ENCODE data around the gene XPNPEP2.

The XPNPEP2 gene

GRCh38 chrX:129785160-129785947, 46.6 kb downstream of the XPNPEP2 start:
- H3K4me3 ChIP-seq (ENCODE audit: low read depth, low read length), result no peak overlapping the region
- in situ Hi-C loops (cut with HindIII; ENCODE audit: low sequenced_read_pairs), result no loop called here
- DNase-seq (ENCODE audit: low read depth, low spot score), result no peak
- TF ChIP-seq CTCF (IDR thresholded peaks at IDR 0.05; ENCODE audit: low read depth, low read length), result no peak

- no peak for TF ChIP-seq CTCF (IDR thresholded peaks at IDR 0.05; ENCODE audit: low read depth, low read length)
- no peak overlapping the region for H3K4me3 ChIP-seq (ENCODE audit: low read depth, low read length)
- in situ Hi-C loops (cut with HindIII; ENCODE audit: low sequenced_read_pairs), result no loop called here
- no peak for DNase-seq (ENCODE audit: low read depth, low spot score)
Measured at GRCh38 chrX:129786210-129786651, 47.5 kb downstream of the XPNPEP2 start.

GRCh38 chrX:129787336-129788055, 48.7 kb downstream of the XPNPEP2 start:
- DNase-seq (ENCODE audit: low read depth, low spot score), result no peak
- in situ Hi-C loops (cut with HindIII; ENCODE audit: low sequenced_read_pairs), result no loop called here
- no peak overlapping the region for H3K4me3 ChIP-seq (ENCODE audit: low read depth, low read length)
- TF ChIP-seq CTCF (IDR thresholded peaks at IDR 0.05; ENCODE audit: low read depth, low read length), result no peak

- no peak for DNase-seq (ENCODE audit: low read depth, low spot score)
- no peak overlapping the region for H3K4me3 ChIP-seq (ENCODE audit: low read depth, low read length)
- in situ Hi-C loops (cut with HindIII; ENCODE audit: low sequenced_read_pairs), result no loop called here
- no peak for TF ChIP-seq CTCF (IDR thresholded peaks at IDR 0.05; ENCODE audit: low read depth, low read length)
Measured at GRCh38 chrX:129788527-129788926, 49.7 kb downstream of the XPNPEP2 start.

GRCh38 chrX:129790146-129790545, 51.4 kb downstream of the XPNPEP2 start:
- DNase-seq (ENCODE audit: low read depth, low spot score), result no peak
- in situ Hi-C loops (cut with HindIII; ENCODE audit: low sequenced_read_pairs), result no loop called here
- no peak for TF ChIP-seq CTCF (IDR thresholded peaks at IDR 0.05; ENCODE audit: low read depth, low read length)
- no peak overlapping the region for H3K4me3 ChIP-seq (ENCODE audit: low read depth, low read length)

GRCh38 chrX:129790808-129791207, 52.0 kb downstream of the XPNPEP2 start:
- in situ Hi-C loops (cut with HindIII; ENCODE audit: low sequenced_read_pairs), result no loop called here
- no peak for DNase-seq (ENCODE audit: low read depth, low spot score)
- no peak for TF ChIP-seq CTCF (IDR thresholded peaks at IDR 0.05; ENCODE audit: low read depth, low read length)
- H3K4me3 ChIP-seq (ENCODE audit: low read depth, low read length), result no peak overlapping the region

Measured in astrocyte of the spinal cord (primary cell).